ENCODE data around the gene EIF4EBP2.
A peak's percentile ranks its signal among the peaks of the same experiment; 100 is the strongest.

Gene EIF4EBP2

GRCh38 chr10:70404036-70404786 is at the start of gene EIF4EBP2:
EIF4EBP2 (plus strand) TSS chr10:70404145; CDS start chr10:70404402, 257 bp downstream.
- H3K27ac ChIP-seq, result peak within 1 kb of the TSS; percentile 86

DNA sequence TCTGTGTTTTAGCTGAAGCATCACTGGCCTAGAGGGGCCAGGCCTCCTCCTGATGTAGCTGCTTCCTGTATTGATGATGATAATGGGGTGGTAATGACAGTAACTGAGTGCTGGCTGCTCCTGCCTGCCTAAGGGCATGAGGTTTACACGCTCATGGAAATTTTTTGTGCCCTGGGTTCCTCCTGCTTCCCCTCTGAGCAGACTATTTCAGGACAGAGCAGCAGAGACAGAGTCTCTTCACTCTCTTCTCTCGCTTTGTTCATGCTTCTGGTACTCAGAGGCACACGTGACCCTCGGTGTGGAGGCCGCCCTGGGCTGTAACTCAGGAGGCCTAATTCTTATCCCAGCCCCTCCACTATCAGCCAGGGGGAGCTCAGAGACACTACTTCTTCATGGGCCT is 49.4 kb upstream of the EIF4EBP2 start:
- no peak overlapping the region for H3K27ac ChIP-seq
- no peak for TF ChIP-seq ZFX (IDR thresholded peaks at IDR 0.05)
- TF ChIP-seq, protein P1, sequence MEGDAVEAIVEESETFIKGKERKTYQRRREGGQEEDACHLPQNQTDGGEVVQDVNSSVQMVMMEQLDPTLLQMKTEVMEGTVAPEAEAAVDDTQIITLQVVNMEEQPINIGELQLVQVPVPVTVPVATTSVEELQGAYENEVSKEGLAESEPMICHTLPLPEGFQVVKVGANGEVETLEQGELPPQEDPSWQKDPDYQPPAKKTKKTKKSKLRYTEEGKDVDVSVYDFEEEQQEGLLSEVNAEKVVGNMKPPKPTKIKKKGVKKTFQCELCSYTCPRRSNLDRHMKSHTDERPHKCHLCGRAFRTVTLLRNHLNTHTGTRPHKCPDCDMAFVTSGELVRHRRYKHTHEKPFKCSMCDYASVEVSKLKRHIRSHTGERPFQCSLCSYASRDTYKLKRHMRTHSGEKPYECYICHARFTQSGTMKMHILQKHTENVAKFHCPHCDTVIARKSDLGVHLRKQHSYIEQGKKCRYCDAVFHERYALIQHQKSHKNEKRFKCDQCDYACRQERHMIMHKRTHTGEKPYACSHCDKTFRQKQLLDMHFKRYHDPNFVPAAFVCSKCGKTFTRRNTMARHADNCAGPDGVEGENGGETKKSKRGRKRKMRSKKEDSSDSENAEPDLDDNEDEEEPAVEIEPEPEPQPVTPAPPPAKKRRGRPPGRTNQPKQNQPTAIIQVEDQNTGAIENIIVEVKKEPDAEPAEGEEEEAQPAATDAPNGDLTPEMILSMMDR (conservative IDR thresholded peaks at IDR 0.05), result no peak

More at GRCh38 chr10:70404036-70404786, at the start of gene EIF4EBP2:
- TF ChIP-seq ZFX (IDR thresholded peaks at IDR 0.05), result 0 out of 2 replicates have a peak, but pooled peaks have one; percentile 31
- TF ChIP-seq, protein P1 (conservative IDR thresholded peaks at IDR 0.05), result no peak

- no peak for TF ChIP-seq ZFX (IDR thresholded peaks at IDR 0.05)
- TF ChIP-seq, protein P1 (conservative IDR thresholded peaks at IDR 0.05), result no peak
- no peak overlapping the region for H3K27ac ChIP-seq
Observed at GRCh38 chr10:70355051-70356021, 48.6 kb upstream of the EIF4EBP2 start.

GRCh38 chr10:70357565-70357964 is 46.4 kb upstream of the EIF4EBP2 start:
- no peak overlapping the region for H3K27ac ChIP-seq
- TF ChIP-seq ZFX (IDR thresholded peaks at IDR 0.05), result no peak
- TF ChIP-seq, protein P1 (conservative IDR thresholded peaks at IDR 0.05), result no peak

DNA sequence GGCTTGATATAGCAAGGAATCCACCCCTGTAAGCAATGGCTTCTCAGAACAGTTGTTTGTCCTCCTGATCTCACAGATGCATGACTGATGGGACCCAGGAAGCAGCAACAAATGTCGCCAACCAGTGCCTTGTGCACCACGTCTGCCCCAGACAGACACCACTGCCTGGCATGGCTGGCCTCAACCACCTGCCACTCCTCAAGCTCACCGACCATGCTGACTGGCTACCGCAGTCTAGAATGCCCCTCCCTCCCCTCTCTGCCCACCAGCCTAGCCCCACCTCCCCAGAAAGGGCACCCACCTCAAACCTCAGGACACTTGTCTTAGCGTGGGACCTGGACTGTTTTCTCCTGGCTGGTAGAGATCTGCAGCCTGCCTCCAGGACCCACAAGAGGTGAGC is 45.5 kb upstream of the EIF4EBP2 start:
- no peak overlapping the region for H3K27ac ChIP-seq
- TF ChIP-seq, protein P1 (conservative IDR thresholded peaks at IDR 0.05), result no peak
- TF ChIP-seq ZFX (IDR thresholded peaks at IDR 0.05), result no peak

GRCh38 chr10:70359017-70359550 is 44.9 kb upstream of the EIF4EBP2 start:
- TF ChIP-seq, protein P1 (conservative IDR thresholded peaks at IDR 0.05), result no peak
- TF ChIP-seq ZFX (IDR thresholded peaks at IDR 0.05), result no peak

More at GRCh38 chr10:70359017-70359550, 44.9 kb upstream of the EIF4EBP2 start:
- no peak overlapping the region for H3K27ac ChIP-seq
